Ramos (cell line): ENCODE results near the gene UBE3D.
"Not testable (repeated sequence)": the region's sequence is repeated elsewhere in the genome, so short reads cannot be mapped to it uniquely, and the experiment has no call there.

ENCODE experiments used
- in situ Hi-C: fragments of 300-500 bp; cut with MboI; formaldehyde crosslinking; loops from one replicate; pipeline ENCODE4 v1.14.3; 2022; ENCODE audit warnings: low sequenced_read_pairs; ENCODE audit not compliant: unreplicated experiment

The UBE3D gene

GRCh38 chr6:83061190-83061589, 4.5 kb downstream of the UBE3D start:
- in situ Hi-C loops: loop anchor here (10.0 kb wide), 2 partner anchors 134 to 464 kb away; partner anchors contain the start of genes PGM3 and RWDD2A

GRCh38 chr6:83057705-83058321, 7.8 kb downstream of the UBE3D start:
- in situ Hi-C loops: loop anchor here (10.0 kb wide), 1 partner anchor 793 kb away; no protein-coding TSS in a partner anchor

- in situ Hi-C loops: loop anchor here (10.0 kb wide), 1 partner anchor 791 kb away; no protein-coding TSS in a partner anchor
Measured at GRCh38 chr6:83055366-83055964, 10.2 kb downstream of the UBE3D start.

- in situ Hi-C loops: loop anchor here (10.0 kb wide), 1 partner anchor 789 kb away; no protein-coding TSS in a partner anchor
Measured at GRCh38 chr6:83053678-83054077, 12.0 kb downstream of the UBE3D start.

GRCh38 chr6:83051377-83052172, 14.1 kb downstream of the UBE3D start:
- in situ Hi-C loops: loop anchor here (10.0 kb wide), 1 partner anchor 787 kb away; no protein-coding TSS in a partner anchor

- in situ Hi-C loops: no loop called here
Measured at GRCh38 chr6:83047065-83047754, 18.4 kb downstream of the UBE3D start.

GRCh38 chr6:83044091-83044768, 21.4 kb downstream of the UBE3D start:
- in situ Hi-C loops: no loop called here

GRCh38 chr6:83042467-83043053, 23.1 kb downstream of the UBE3D start:
- in situ Hi-C loops: no loop called here

- in situ Hi-C loops: no loop called here
Measured at GRCh38 chr6:83038246-83038645, 27.4 kb downstream of the UBE3D start.

- in situ Hi-C loops: no loop called here
Measured at GRCh38 chr6:83031689-83032088, 34.0 kb downstream of the UBE3D start.

GRCh38 chr6:83019741-83020140, 45.9 kb downstream of the UBE3D start:
- in situ Hi-C loops: no loop called here

GRCh38 chr6:83011131-83011530, 54.5 kb downstream of the UBE3D start:
- in situ Hi-C loops: not testable (repeated sequence)

- in situ Hi-C loops: no loop called here
Measured at GRCh38 chr6:83008626-83009025, 57.0 kb downstream of the UBE3D start.

- in situ Hi-C loops: no loop called here
Measured at GRCh38 chr6:83006270-83006905, 59.3 kb downstream of the UBE3D start.

GRCh38 chr6:82996156-82996555, 69.5 kb downstream of the UBE3D start:
- in situ Hi-C loops: no loop called here

- in situ Hi-C loops: no loop called here
Measured at GRCh38 chr6:82995066-82995465, 70.6 kb downstream of the UBE3D start.

- in situ Hi-C loops: no loop called here
Measured at GRCh38 chr6:82989736-82990290, 75.8 kb downstream of the UBE3D start.

GRCh38 chr6:82988930-82989351, 76.7 kb downstream of the UBE3D start:
- in situ Hi-C loops: no loop called here

- in situ Hi-C loops: no loop called here
Measured at GRCh38 chr6:82987951-82988350, 77.7 kb downstream of the UBE3D start.
